ENCODE results near the gene FAM53B. TPM values are rescaled to one million over a fixed set of nuclear protein-coding genes. Genes with fewer than 3 reads are reported as not detected.
A peak's percentile ranks its signal among the peaks of the same experiment; 100 is the strongest.

FAM53B gene
- total RNA-seq, 1 donor from 2014 or later: 19.3 TPM

GRCh38 chr10:124693801-124694416, 50.3 kb downstream of the FAM53B start:
- Mint-ChIP-seq H3K4me1 (ENCODE audit: low read depth) (peaks cover 81% of the 10 kb centered on the region), H3K27ac (peak overlapping the region; percentile 80), H3K27me3 (ENCODE audit: low read depth) (no peaks in the 10 kb centered on the region), H3K4me3 (ENCODE audit: low read depth) (no peak overlapping the region), H3K36me3 (ENCODE audit: low read depth) (peaks cover 68% of the 10 kb centered on the region), H3K9me3 (no peaks in the 10 kb centered on the region)
- DNase-seq (ENCODE audit: low spot score): no peak
- intact Hi-C loops (cut with micrococcal nuclease): no loop called here

DNA sequence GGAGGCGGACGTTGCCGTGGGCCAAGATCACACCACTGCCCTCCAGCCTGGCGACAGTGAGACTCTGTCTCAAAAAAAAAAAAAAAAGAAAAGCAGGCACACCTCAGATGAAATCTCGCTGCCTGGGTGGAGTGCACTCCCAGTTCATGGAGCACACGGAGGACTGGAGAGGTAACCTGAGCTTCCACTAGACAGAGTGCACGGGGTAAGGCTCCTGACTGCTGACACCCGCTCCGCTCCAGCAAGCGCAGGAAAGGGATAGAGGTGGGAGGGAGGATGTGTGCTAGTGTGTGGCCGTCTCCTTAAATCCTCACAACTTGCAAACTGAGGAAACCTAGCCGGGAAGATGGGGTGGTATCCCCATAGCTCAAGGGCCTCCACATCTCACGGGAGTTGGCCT, 50.8 kb downstream of the FAM53B start:
- H3K27me3 Mint-ChIP-seq (ENCODE audit: low read depth): no peaks in the 10 kb centered on the region
- H3K4me3 Mint-ChIP-seq (ENCODE audit: low read depth): no peak overlapping the region
- peaks cover 81% of the 10 kb centered on the region for H3K4me1 Mint-ChIP-seq (ENCODE audit: low read depth)
- no peak for DNase-seq (ENCODE audit: low spot score)
- H3K27ac Mint-ChIP-seq: peak overlapping the region; percentile 80
- intact Hi-C loops (cut with micrococcal nuclease): no loop called here
- H3K36me3 Mint-ChIP-seq (ENCODE audit: low read depth): peaks cover 67% of the 10 kb centered on the region
- no peaks in the 10 kb centered on the region for H3K9me3 Mint-ChIP-seq

- no peak for DNase-seq (ENCODE audit: low spot score)
- no peak overlapping the region for H3K27ac Mint-ChIP-seq
- H3K4me3 Mint-ChIP-seq (ENCODE audit: low read depth): no peak overlapping the region
- H3K9me3 Mint-ChIP-seq: no peaks in the 10 kb centered on the region
- intact Hi-C loops (cut with micrococcal nuclease): no loop called here
- H3K4me1 Mint-ChIP-seq (ENCODE audit: low read depth): peaks cover 81% of the 10 kb centered on the region
- H3K36me3 Mint-ChIP-seq (ENCODE audit: low read depth): peaks cover 73% of the 10 kb centered on the region
- H3K27me3 Mint-ChIP-seq (ENCODE audit: low read depth): no peaks in the 10 kb centered on the region
These were observed 52.1 kb downstream of the FAM53B start for GRCh38 chr10:124692100-124692446.

DNA sequence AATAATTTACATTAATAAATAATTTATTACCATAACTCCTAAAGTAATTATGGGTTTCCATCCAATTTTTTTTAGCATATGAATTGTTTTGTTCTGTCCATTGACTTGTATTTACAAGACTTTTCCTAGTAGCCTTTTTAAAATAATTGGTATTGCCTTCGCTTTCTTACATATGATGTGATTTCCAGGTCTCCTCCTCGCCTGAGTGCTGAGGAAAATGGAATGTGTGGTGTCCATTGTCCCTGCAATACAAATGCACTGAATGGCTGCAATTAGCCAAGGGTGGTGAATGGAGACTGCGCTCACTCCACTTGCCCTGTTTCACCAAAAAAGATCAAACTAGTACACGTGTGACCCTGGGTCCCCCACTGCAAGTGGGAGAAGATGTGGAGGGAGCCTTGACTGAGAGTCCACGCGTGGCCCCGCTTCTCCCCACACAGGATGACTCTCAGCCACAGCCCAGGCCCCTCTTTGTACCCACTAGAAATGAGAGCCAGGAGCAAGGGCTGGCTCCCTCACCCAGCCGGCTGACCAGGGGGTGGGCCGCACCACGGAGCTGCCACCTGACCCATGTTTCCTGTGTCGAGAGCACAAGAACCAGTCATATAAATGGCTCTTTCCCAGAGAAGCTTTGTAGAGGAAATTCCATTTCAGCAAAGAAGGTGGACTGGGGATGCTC, 52.6 kb downstream of the FAM53B start:
- Mint-ChIP-seq H3K4me1 (ENCODE audit: low read depth) (peaks cover 80% of the 10 kb centered on the region), H3K4me3 (ENCODE audit: low read depth) (no peak overlapping the region), H3K36me3 (ENCODE audit: low read depth) (peaks cover 74% of the 10 kb centered on the region), H3K27me3 (ENCODE audit: low read depth) (no peaks in the 10 kb centered on the region), H3K9me3 (no peaks in the 10 kb centered on the region), H3K27ac (no peak overlapping the region)
- DNase-seq (ENCODE audit: low spot score): no peak
- intact Hi-C loops (cut with micrococcal nuclease): no loop called here

GRCh38 chr10:124691002-124691401, 53.2 kb downstream of the FAM53B start:
- Mint-ChIP-seq H3K36me3 (ENCODE audit: low read depth) (peaks cover 74% of the 10 kb centered on the region), H3K4me3 (ENCODE audit: low read depth) (no peak overlapping the region), H3K4me1 (ENCODE audit: low read depth) (peaks cover 77% of the 10 kb centered on the region), H3K9me3 (no peaks in the 10 kb centered on the region), H3K27ac (no peak overlapping the region), H3K27me3 (ENCODE audit: low read depth) (no peaks in the 10 kb centered on the region)
- intact Hi-C loops (cut with micrococcal nuclease): no loop called here
- no peak for DNase-seq (ENCODE audit: low spot score)

DNA sequence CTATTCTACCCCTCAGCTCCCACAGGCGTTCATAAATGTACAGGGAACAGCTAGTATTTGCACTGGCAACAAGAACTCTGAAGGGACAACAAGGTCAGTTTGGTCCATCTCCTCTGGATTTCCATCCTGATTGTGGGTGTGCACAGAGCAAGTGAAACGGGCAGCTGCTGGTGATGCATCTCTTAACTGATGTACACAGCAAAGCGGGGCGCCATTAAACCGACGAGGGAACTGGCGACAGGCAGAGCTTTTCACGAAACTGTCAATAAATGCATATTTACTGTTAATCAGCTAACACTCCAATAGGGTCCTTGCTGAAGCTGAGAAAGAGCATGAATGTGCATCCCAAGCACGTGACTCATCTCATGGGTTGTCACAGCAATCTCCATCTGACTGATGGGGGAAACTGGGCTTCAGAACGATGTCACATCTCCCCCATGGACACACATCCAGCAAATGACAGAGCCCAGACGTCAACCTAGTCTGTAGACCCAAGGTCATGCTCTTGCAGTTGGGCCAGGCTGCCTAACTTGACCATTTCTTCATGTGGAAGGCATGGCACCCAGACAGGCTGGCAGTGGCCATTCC, 54.2 kb downstream of the FAM53B start:
- Mint-ChIP-seq H3K36me3 (ENCODE audit: low read depth) (peaks cover 72% of the 10 kb centered on the region), H3K4me1 (ENCODE audit: low read depth) (peaks cover 74% of the 10 kb centered on the region), H3K27me3 (ENCODE audit: low read depth) (no peaks in the 10 kb centered on the region), H3K27ac (peak overlapping the region; percentile 12), H3K4me3 (ENCODE audit: low read depth) (no peak overlapping the region), H3K9me3 (no peaks in the 10 kb centered on the region)
- intact Hi-C loops (cut with micrococcal nuclease): loop anchor here (1.0 to 2.0 kb wide), 6 partner anchors 8 to 76 kb away; no protein-coding TSS in a partner anchor
- no peak for DNase-seq (ENCODE audit: low spot score)

- H3K9me3 Mint-ChIP-seq: no peaks in the 10 kb centered on the region
- H3K27ac Mint-ChIP-seq: peak overlapping the region; percentile 80
- peaks cover 72% of the 10 kb centered on the region for H3K36me3 Mint-ChIP-seq (ENCODE audit: low read depth)
- peaks cover 69% of the 10 kb centered on the region for H3K4me1 Mint-ChIP-seq (ENCODE audit: low read depth)
- peak overlapping the region; percentile 26 for H3K4me3 Mint-ChIP-seq (ENCODE audit: low read depth)
- intact Hi-C loops (cut with micrococcal nuclease): loop anchor here (1.0 to 2.0 kb wide), 9 partner anchors 9 to 75 kb away; no protein-coding TSS in a partner anchor
- no peaks in the 10 kb centered on the region for H3K27me3 Mint-ChIP-seq (ENCODE audit: low read depth)
- DNase-seq (ENCODE audit: low spot score): peak; percentile 48
These were observed 55.1 kb downstream of the FAM53B start for GRCh38 chr10:124688889-124689670.

GRCh38 chr10:124688386-124688785, 55.8 kb downstream of the FAM53B start:
- Mint-ChIP-seq H3K27ac (peak overlapping the region; percentile 67), H3K27me3 (ENCODE audit: low read depth) (no peaks in the 10 kb centered on the region), H3K4me3 (ENCODE audit: low read depth) (peak overlapping the region; percentile 4), H3K36me3 (ENCODE audit: low read depth) (peaks cover 70% of the 10 kb centered on the region), H3K4me1 (ENCODE audit: low read depth) (peaks cover 62% of the 10 kb centered on the region), H3K9me3 (no peaks in the 10 kb centered on the region)
- intact Hi-C loops (cut with micrococcal nuclease): loop anchor here (1.0 to 2.0 kb wide), 4 partner anchors 30 to 61 kb away; no protein-coding TSS in a partner anchor
- no peak for DNase-seq (ENCODE audit: low spot score)

- no peak for DNase-seq (ENCODE audit: low spot score)
- intact Hi-C loops (cut with micrococcal nuclease): no loop called here
- Mint-ChIP-seq H3K36me3 (ENCODE audit: low read depth) (peaks cover 77% of the 10 kb centered on the region), H3K4me3 (ENCODE audit: low read depth) (no peak overlapping the region), H3K9me3 (no peaks in the 10 kb centered on the region), H3K27me3 (ENCODE audit: low read depth) (no peaks in the 10 kb centered on the region), H3K27ac (no peak overlapping the region), H3K4me1 (ENCODE audit: low read depth) (peaks cover 61% of the 10 kb centered on the region)
These were observed 57.3 kb downstream of the FAM53B start for GRCh38 chr10:124686707-124687376.

DNA sequence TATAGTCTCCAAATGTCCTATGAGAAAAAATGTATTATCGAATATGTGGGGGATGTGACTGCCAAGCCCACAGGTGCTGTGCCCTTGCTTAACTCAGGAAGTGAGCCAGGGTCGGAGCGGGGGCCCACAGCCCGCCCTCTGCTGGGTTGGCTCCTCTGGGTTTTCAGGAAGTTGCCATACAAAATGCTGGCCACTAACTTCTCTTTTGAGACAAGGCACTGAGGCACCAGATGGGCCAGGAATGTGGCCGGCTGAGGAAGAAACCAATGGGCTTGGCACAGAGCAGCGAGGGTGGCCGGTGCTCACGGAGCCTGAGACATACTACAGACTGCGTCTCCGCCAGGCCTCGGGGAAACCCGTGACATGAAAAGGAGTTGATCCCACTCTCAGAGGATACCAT, 58.9 kb downstream of the FAM53B start:
- no peaks in the 10 kb centered on the region for H3K9me3 Mint-ChIP-seq
- H3K4me3 Mint-ChIP-seq (ENCODE audit: low read depth): no peak overlapping the region
- peaks cover 52% of the 10 kb centered on the region for H3K4me1 Mint-ChIP-seq (ENCODE audit: low read depth)
- intact Hi-C loops (cut with micrococcal nuclease): no loop called here
- no peak for DNase-seq (ENCODE audit: low spot score)
- no peak overlapping the region for H3K27ac Mint-ChIP-seq
- H3K27me3 Mint-ChIP-seq (ENCODE audit: low read depth): no peaks in the 10 kb centered on the region
- H3K36me3 Mint-ChIP-seq (ENCODE audit: low read depth): peaks cover 80% of the 10 kb centered on the region

DNA sequence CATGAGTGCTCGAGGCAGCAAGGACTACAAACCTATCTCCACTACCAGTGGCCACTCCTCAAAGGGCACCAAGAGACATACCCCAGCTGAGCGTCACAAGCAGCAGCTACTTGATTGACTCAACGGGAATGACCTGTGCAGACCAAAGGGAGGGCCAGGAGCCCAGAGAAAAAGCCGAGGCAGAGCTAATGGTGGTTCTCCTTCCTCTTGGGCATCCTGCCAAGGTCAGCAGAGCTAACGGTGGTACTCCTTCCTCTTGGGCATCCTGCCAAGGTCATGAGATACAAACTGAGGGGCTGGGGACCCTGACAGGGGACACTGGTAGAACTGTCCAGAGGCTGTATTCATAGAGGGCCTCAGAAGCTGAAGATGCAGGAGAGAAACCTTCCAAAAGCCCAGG, 60.4 kb downstream of the FAM53B start:
- intact Hi-C loops (cut with micrococcal nuclease): no loop called here
- no peak for DNase-seq (ENCODE audit: low spot score)
- Mint-ChIP-seq H3K27me3 (ENCODE audit: low read depth) (no peaks in the 10 kb centered on the region), H3K4me3 (ENCODE audit: low read depth) (no peak overlapping the region), H3K27ac (no peak overlapping the region), H3K9me3 (no peaks in the 10 kb centered on the region), H3K4me1 (ENCODE audit: low read depth) (peaks cover 47% of the 10 kb centered on the region), H3K36me3 (ENCODE audit: low read depth) (peaks cover 70% of the 10 kb centered on the region)
